Endothelial cell of umbilical vein (primary cell): Measurements from ENCODE around the gene CNNM3. TPM values are rescaled to one million over a fixed set of nuclear protein-coding genes. Genes with fewer than 3 reads are reported as not detected.

Source experiments
- BruUV-seq: library from RNA; stranded (reverse); fragments of 400-500 nt; replicated peaks from 2 replicates; lab custom pipeline; 2021; lab: Mats Ljungman, UMichigan
- CTCF ChIA-PET: fragments of 300-600, 350-600 bp; sonication (Branson Sonifier 250); formaldehyde crosslinking; loops from one replicate; lab custom pipeline; 2021; ENCODE audit warnings: antibody characterized with exemption, inconsistent platforms; lab: Charles Lee
- POLR2A ChIA-PET: fragments of 300-600, 350-600 bp; sonication (Branson Sonifier 250); formaldehyde crosslinking; loops from one replicate; lab custom pipeline; 2021; ENCODE audit warnings: antibody characterized with exemption, inconsistent platforms; lab: Charles Lee
- DNase-seq: peaks from one replicate; pipeline ENCODE4 v3.0.0-alpha.2; 2011; ENCODE audit warnings: low read depth, low spot score
- FAIRE-seq: peaks from 2 replicates; lab custom pipeline; 2011; peaks lifted over from hg19 to GRCh38; lab: Jason Lieb, UNC
- H2AFZ ChIP-seq: 2 replicates; pipeline ENCODE4 v1.6.0; 2012; ENCODE audit warnings: low read depth, low read length, control low read depth, inconsistent platforms
- H3K27ac ChIP-seq: 2 replicates; pipeline ENCODE4 v1.5.1; 2011; ENCODE audit warnings: low read depth, mild to moderate bottlenecking, control low read depth, low read length, moderate library complexity; ENCODE audit not compliant: insufficient read depth
- H3K27me3 ChIP-seq, 2 experiments: 2 replicates each; pipeline versions ENCODE4 v1.6.0 to v1.6.1; 2011; ENCODE audit warnings: low read length in 2 of 2, mixed read lengths in 1 of 2; ENCODE audit not compliant: control insufficient read depth in 2 of 2, insufficient read depth in 2 of 2
- H3K36me3 ChIP-seq, 2 experiments: 2 replicates in 1 of 2; 3 replicates in 1 of 2; pipeline ENCODE4 v1.5.1; 2011; ENCODE audit warnings: low read length in 2 of 2, mild to moderate bottlenecking in 1 of 2, moderate library complexity in 1 of 2; ENCODE audit not compliant: control insufficient read depth in 2 of 2, insufficient read depth in 2 of 2; ENCODE audit errors: extremely low read depth in 1 of 2
- H3K4me1 ChIP-seq: 3 replicates; pipeline ENCODE4 v1.5.1; 2011; ENCODE audit warnings: mild to moderate bottlenecking, low read length; ENCODE audit not compliant: control insufficient read depth, insufficient read depth; ENCODE audit errors: extremely low read depth
- H3K4me2 ChIP-seq: 2 replicates; pipeline ENCODE4 v1.6.1; 2011; ENCODE audit warnings: low read length, control low read depth, mixed read lengths; ENCODE audit not compliant: insufficient read depth
- H3K4me3 ChIP-seq, 3 experiments: fragments of 200-600 bp in 1 of 3; sonication (generic), shearing (Covaris generic) in 1 of 3; replicated peaks in 1 of 3; 2 replicates each; pipeline ENCODE4 v1.5.1; 2011 to 2016; ENCODE audit warnings: control low read depth in 3 of 3, low read length in 3 of 3, mild to moderate bottlenecking in 2 of 3, inconsistent platforms in 1 of 3, low read depth in 1 of 3, moderate library complexity in 1 of 3; ENCODE audit not compliant: insufficient read depth in 1 of 3
- H3K79me2 ChIP-seq: 2 replicates; pipeline ENCODE4 v1.6.0; 2012; ENCODE audit warnings: low read length, inconsistent platforms; ENCODE audit not compliant: control insufficient read depth, insufficient read depth
- H3K9ac ChIP-seq: replicated peaks from 2 replicates; pipeline ENCODE3; 2011; ENCODE audit warnings: low read length, control low read depth; ENCODE audit not compliant: insufficient read depth; ENCODE audit errors: extremely low read depth
- H3K9me1 ChIP-seq: replicated peaks from 3 replicates; pipeline ENCODE4 v1.6.0; 2011; ENCODE audit warnings: mild to moderate bottlenecking, low read length; ENCODE audit not compliant: control insufficient read depth, insufficient read depth; ENCODE audit errors: extremely low read depth
- H3K9me3 ChIP-seq: replicated peaks from 2 replicates; pipeline ENCODE4 v1.5.1; 2012; ENCODE audit warnings: low read length, inconsistent platforms; ENCODE audit not compliant: control insufficient read depth, insufficient read depth
- H4K20me1 ChIP-seq: replicated peaks from 2 replicates; pipeline ENCODE3; 2011; ENCODE audit warnings: mild to moderate bottlenecking, low read length; ENCODE audit not compliant: control insufficient read depth, insufficient read depth; ENCODE audit errors: extremely low read depth
- EZH2 ChIP-seq: IDR thresholded peaks from 2 replicates; pipeline ENCODE4 v1.6.1; 2012; ENCODE audit warnings: borderline replicate concordance, low read depth, mild to moderate bottlenecking, moderate library complexity, low read length, inconsistent platforms; ENCODE audit not compliant: severe bottlenecking
- FOS ChIP-seq: IDR thresholded peaks from 2 replicates; pipeline ENCODE4 v1.6.1; 2011; ENCODE audit warnings: mild to moderate bottlenecking, low read length, moderate library complexity, borderline replicate concordance; ENCODE audit not compliant: insufficient read depth
- GATA2 ChIP-seq: IDR thresholded peaks from 2 replicates; pipeline ENCODE4 v1.7.0; 2011; ENCODE audit warnings: low read depth, mild to moderate bottlenecking, moderate library complexity, mixed read lengths, low read length; ENCODE audit not compliant: insufficient read length, insufficient read depth
- JUN ChIP-seq: IDR thresholded peaks from 2 replicates; pipeline ENCODE4 v1.6.1; 2011; ENCODE audit warnings: borderline replicate concordance, low read depth; ENCODE audit not compliant: insufficient read length, insufficient read depth
- MYC ChIP-seq: IDR thresholded peaks from one replicate; pipeline ENCODE4 v1.6.1; 2011; ENCODE audit warnings: mild to moderate bottlenecking, low read depth, low read length
- POLR2A ChIP-seq: IDR thresholded peaks from 2 replicates; pipeline ENCODE4 v1.6.1; 2012; ENCODE audit warnings: low read depth, mild to moderate bottlenecking, control low read depth, low read length
- POLR2AphosphoS5 ChIP-seq: IDR thresholded peaks from 2 replicates; pipeline ENCODE4 v1.6.1; 2012; ENCODE audit warnings: low read depth, mild to moderate bottlenecking, control low read depth, low read length, moderate library complexity; ENCODE audit not compliant: insufficient read depth
- dilution Hi-C: fragments of 300-500 bp; cut with MboI; formaldehyde crosslinking; loops from one replicate; pipeline ENCODE4 v1.15.0; 2019; ENCODE audit warnings: low sequenced_read_pairs; ENCODE audit not compliant: extremely low pct_ligation_motif_present
- intact Hi-C: fragments of 100-400 bp; cut with micrococcal nuclease; formaldehyde crosslinking; loops from one replicate; pipeline ENCODE4 v1.10.0; 2022
- polyA plus RNA-seq, 4 experiments: library from polyadenylated mRNA; depleted of rRNA in 3 of 4; stranded (reverse) in 3 of 4; unstranded in 1 of 4; fragments of >200 nt; gene quantifications; 2 replicates each; pipeline versions ENCODE4 v1.2.1 to v1.2.3, GENCODE V29; 2011 to 2012; ENCODE audit warnings: missing spikeins in 1 of 4
- total RNA-seq: library from RNA; stranded (reverse); gene quantifications from 2 replicates; pipeline ENCODE4 v1.2.3, GENCODE V29; 2021
- TF ChIP-seq, protein P1 (sequence below): IDR thresholded peaks from 2 replicates; pipeline ENCODE4 v1.6.1; 2011; ENCODE audit not compliant: insufficient read depth, insufficient read length
- TF ChIP-seq, protein P2 (sequence below), 2 donors: IDR thresholded peaks; 1 replicate in 1 of 2; 2 replicates in 1 of 2; pipeline ENCODE4 v1.5.1; 2011; ENCODE audit warnings: low read length in 2 of 2, mild to moderate bottlenecking in 2 of 2, moderate library complexity in 2 of 2, control low read depth in 1 of 2, inconsistent platforms in 1 of 2, low read depth in 1 of 2; ENCODE audit not compliant: insufficient read depth in 1 of 2; ENCODE audit errors: extremely low read depth in 1 of 2

CNNM3 gene
- total and polyA plus RNA-seq, 2 donors (not counting 3 experiments of a cell fraction or from before 2014, with no cell fraction given): 13.0 to 14.9 TPM

- Histone ChIP-seq H3K4me3 (no peak overlapping the region), H3K9me3 (no peaks in the 10 kb centered on the region), H3K9me1 (no peaks in the 10 kb centered on the region), H3K9ac (no peak overlapping the region), H3K4me2 (no peak overlapping the region), H3K36me3 (peaks cover 0 to 24% of the 10 kb centered on the region in 2 experiments), H3K4me1 (no peaks in the 10 kb centered on the region), H2AFZ (no peak overlapping the region), H3K27me3 (no peaks in the 10 kb centered on the region), H3K79me2 (no peaks in the 10 kb centered on the region), H4K20me1 (no peaks in the 10 kb centered on the region), H3K27ac (no peak overlapping the region)
- no peak for TF ChIP-seq POLR2AphosphoS5
- no peak for TF ChIP-seq EZH2
- no peak for TF ChIP-seq MYC
- no peak for TF ChIP-seq GATA2
- TF ChIP-seq, protein P1, sequence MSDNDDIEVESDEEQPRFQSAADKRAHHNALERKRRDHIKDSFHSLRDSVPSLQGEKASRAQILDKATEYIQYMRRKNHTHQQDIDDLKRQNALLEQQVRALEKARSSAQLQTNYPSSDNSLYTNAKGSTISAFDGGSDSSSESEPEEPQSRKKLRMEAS: no peak
- TF ChIP-seq POLR2A: no peak
- TF ChIP-seq, protein P2, sequence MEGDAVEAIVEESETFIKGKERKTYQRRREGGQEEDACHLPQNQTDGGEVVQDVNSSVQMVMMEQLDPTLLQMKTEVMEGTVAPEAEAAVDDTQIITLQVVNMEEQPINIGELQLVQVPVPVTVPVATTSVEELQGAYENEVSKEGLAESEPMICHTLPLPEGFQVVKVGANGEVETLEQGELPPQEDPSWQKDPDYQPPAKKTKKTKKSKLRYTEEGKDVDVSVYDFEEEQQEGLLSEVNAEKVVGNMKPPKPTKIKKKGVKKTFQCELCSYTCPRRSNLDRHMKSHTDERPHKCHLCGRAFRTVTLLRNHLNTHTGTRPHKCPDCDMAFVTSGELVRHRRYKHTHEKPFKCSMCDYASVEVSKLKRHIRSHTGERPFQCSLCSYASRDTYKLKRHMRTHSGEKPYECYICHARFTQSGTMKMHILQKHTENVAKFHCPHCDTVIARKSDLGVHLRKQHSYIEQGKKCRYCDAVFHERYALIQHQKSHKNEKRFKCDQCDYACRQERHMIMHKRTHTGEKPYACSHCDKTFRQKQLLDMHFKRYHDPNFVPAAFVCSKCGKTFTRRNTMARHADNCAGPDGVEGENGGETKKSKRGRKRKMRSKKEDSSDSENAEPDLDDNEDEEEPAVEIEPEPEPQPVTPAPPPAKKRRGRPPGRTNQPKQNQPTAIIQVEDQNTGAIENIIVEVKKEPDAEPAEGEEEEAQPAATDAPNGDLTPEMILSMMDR (IDR thresholded peaks at IDR 0.05; ENCODE audit: extremely low read depth in 1 of 2, insufficient read depth in 1 of 2, low read depth in 1 of 2, low read length in 2 of 2): no peak
- TF ChIP-seq JUN: no peak
- no peak for TF ChIP-seq FOS
- ChIA-PET CTCF (interaction anchor here (1.0 kb wide), 1 partner anchor 10 kb away, joined by 3 read pairs; no protein-coding TSS in a partner anchor), POLR2A (interaction anchor here (0.6 kb wide), 1 partner anchor 21 kb away, joined by 8 read pairs; no protein-coding TSS in a partner anchor)
- BruUV-seq: no TSS peak
- FAIRE-seq (no peak), DNase-seq (no peak)
- dilution Hi-C loops: no loop called here
- intact Hi-C loops: no loop called here
These were observed 8.2 kb downstream of the CNNM3 start for GRCh38 chr2:96824079-96824870.
